ENCODE measurements around the gene KLHL29. TPM values are rescaled to one million over a fixed set of nuclear protein-coding genes. Genes with fewer than 3 reads are reported as not detected.

KLHL29 gene
- total and polyA plus RNA-seq, 10 of the 15 experiments (the other 5 are each of a cell fraction or from before 2014, with no cell fraction given) = 1.4 to 19.5 (median 6.1) TPM

GRCh38 chr2:23751747-23752265 is 366.8 kb downstream of the KLHL29 start:
- Histone ChIP-seq H3K27me3 (replicated peaks in 1 of 2; ENCODE audit: control insufficient read depth in 2 of 2, insufficient read depth in 2 of 2, low read length in 1 of 2) (no peaks in the 10 kb centered on the region), H3K9ac (ENCODE audit: control insufficient read depth, insufficient read depth, low read length) (no peak overlapping the region), H3K36me3 (ENCODE audit: control insufficient read depth in 2 of 2, insufficient read depth in 2 of 2, low read length in 1 of 2) (peaks cover 0 to 24% of the 10 kb centered on the region in 2 experiments; a peak in 3 of 4 replicates), H3K9me3 (replicated peaks; ENCODE audit: control insufficient read depth, insufficient read depth, low read length) (no peaks in the 10 kb centered on the region), H3K79me2 (ENCODE audit: control insufficient read depth, insufficient read depth, low read length) (no peaks in the 10 kb centered on the region), H3K4me3 (no peak overlapping the region), H2AFZ (ENCODE audit: control insufficient read depth, low read depth, low read length) (no peak overlapping the region), H3K4me2 (ENCODE audit: control insufficient read depth, insufficient read depth) (no peak overlapping the region), H3K4me1 (ENCODE audit: control insufficient read depth, insufficient read depth, low read length) (no peaks in the 10 kb centered on the region), H3K27ac (ENCODE audit: control insufficient read depth, insufficient read depth) (no peak overlapping the region), H4K20me1 (ENCODE audit: control insufficient read depth, insufficient read depth) (no peaks in the 10 kb centered on the region)
- no TSS peak for BruUV-seq (replicated peaks)
- ChIA-PET RAD21 (ENCODE audit: unreplicated experiment) (no interaction called here), POLR2A (no interaction called here), SMC1A (ENCODE audit: uncharacterized antibody, unreplicated experiment) (no interaction called here), CTCF (no interaction called here)
- no peak for FAIRE-seq
- intact Hi-C loops (cut with micrococcal nuclease; ENCODE audit: unreplicated experiment) (no loop called here), in situ Hi-C loops (cut with MboI) (no loop called here)
- TF ChIP-seq SMAD1 (IDR thresholded peaks at IDR 0.05; ENCODE audit: low read depth, partially characterized antibody) (no peak), NR2C2 (IDR thresholded peaks at IDR 0.05; ENCODE audit: borderline replicate concordance, control insufficient read depth, insufficient read length, low read depth) (no peak)
- TF ChIP-seq, protein P1, sequence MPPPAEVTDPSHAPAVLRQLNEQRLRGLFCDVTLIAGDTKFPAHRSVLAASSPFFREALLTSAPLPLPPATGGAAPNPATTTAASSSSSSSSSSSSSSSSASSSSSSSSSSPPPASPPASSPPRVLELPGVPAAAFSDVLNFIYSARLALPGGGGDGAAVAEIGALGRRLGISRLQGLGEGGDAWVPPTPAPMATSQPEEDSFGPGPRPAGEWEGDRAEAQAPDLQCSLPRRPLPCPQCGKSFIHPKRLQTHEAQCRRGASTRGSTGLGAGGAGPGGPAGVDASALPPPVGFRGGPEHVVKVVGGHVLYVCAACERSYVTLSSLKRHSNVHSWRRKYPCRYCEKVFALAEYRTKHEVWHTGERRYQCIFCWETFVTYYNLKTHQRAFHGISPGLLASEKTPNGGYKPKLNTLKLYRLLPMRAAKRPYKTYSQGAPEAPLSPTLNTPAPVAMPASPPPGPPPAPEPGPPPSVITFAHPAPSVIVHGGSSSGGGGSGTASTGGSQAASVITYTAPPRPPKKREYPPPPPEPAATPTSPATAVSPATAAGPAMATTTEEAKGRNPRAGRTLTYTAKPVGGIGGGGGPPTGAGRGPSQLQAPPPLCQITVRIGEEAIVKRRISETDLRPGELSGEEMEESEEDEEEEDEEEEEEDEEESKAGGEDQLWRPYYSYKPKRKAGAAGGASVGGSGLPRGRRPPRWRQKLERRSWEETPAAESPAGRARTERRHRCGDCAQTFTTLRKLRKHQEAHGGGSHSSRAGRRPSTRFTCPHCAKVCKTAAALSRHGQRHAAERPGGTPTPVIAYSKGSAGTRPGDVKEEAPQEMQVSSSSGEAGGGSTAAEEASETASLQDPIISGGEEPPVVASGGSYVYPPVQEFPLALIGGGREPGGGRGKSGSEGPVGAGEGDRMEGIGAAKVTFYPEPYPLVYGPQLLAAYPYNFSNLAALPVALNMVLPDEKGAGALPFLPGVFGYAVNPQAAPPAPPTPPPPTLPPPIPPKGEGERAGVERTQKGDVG (CRISPR knock-in tag; IDR thresholded peaks at IDR 0.05) = no peak
- no peak for DNase-seq (ENCODE audit: low read depth, low spot score)
- ATAC-seq = no peak
- 100% methylated on average over 2 of the region's 2 CpGs for WGBS (ENCODE audit: insufficient coverage, insufficient replicate concordance, low lambda C conversion rate, missing lambda C conversion rate)
